Heart left ventricle (tissue), 16 donors: ENCODE results near the gene CSNK2A3. TPM values are rescaled to one million over a fixed set of nuclear protein-coding genes. Genes with fewer than 3 reads are reported as not detected.

Source experiments
- ATAC-seq, 4 donors: fragments of 200-7000 bp; cut with Tn5 transposase; one replicate each; pipeline ENCODE4 v1.9.1; 2020 to 2022; ENCODE audit warnings: moderate library complexity in 4 of 4, mild to moderate bottlenecking in 3 of 4, moderate number of reproducible peaks in 1 of 4
- DNase-seq, 5 donors: peaks; one replicate each; pipeline ENCODE4 v3.0.0-alpha.2; 2020
- H3K27ac ChIP-seq, 12 donors: fragments of 200-600 bp; sonication (generic) in 4 of 12; one replicate each; pipeline versions ENCODE4 v1.5.0 to v1.8.0; 2016 to 2022; ENCODE audit warnings: mild to moderate bottlenecking in 2 of 12
- H3K27me3 ChIP-seq, 9 donors: fragments of 200-600 bp; sonication (generic) in 2 of 9; one replicate each; pipeline versions ENCODE4 v1.5.1 to v1.8.0; 2016 to 2022; ENCODE audit warnings: mild to moderate bottlenecking in 3 of 9
- H3K36me3 ChIP-seq, 9 donors: fragments of 200-600 bp; sonication (generic) in 2 of 9; one replicate each; pipeline versions ENCODE4 v1.5.0 to v1.8.0; 2018 to 2022; ENCODE audit warnings: mild to moderate bottlenecking in 2 of 9
- H3K4me1 ChIP-seq, 12 donors: fragments of 200-600 bp; sonication (generic) in 4 of 12; one replicate each; pipeline versions ENCODE4 v1.5.0 to v1.8.0; 2016 to 2022; ENCODE audit warnings: mild to moderate bottlenecking in 3 of 12
- H3K4me3 ChIP-seq, 12 donors: fragments of 200-600 bp; sonication (generic) in 4 of 12; one replicate each; pipeline versions ENCODE4 v1.5.0 to v1.8.0; 2017 to 2022; ENCODE audit warnings: mild to moderate bottlenecking in 9 of 12, moderate library complexity in 4 of 12
- H3K9me3 ChIP-seq, 12 donors: fragments of 200-600 bp; sonication (generic) in 4 of 12; one replicate each; pipeline versions ENCODE4 v1.5.0 to v1.8.0; 2016 to 2022; ENCODE audit warnings: mild to moderate bottlenecking in 1 of 12
- CTCF ChIP-seq, 12 donors: fragments of 200-600 bp; sonication (generic) in 4 of 12; IDR thresholded peaks; one replicate each; pipeline versions ENCODE4 v1.5.0 to v1.8.0; 2018 to 2022; ENCODE audit warnings: antibody characterized with exemption in 12 of 12, mild to moderate bottlenecking in 5 of 12
- POLR2A ChIP-seq, 2 donors: fragments of 450-650 bp; IDR thresholded peaks; one replicate each; pipeline ENCODE4 v1.6.1; 2017; ENCODE audit warnings: antibody characterized with exemption in 2 of 2, mild to moderate bottlenecking in 2 of 2, moderate library complexity in 2 of 2
- WGBS, 4 donors: extraction: QIAGEN DNeasy Blood & Tissue Kit in 2 of 4; methylation state at CpG; one replicate each; pipeline versions ENCODE4 v1.1.5 to v1.1.7; 2013 to 2018; 5-methylcytosine and 5-hydroxymethylcytosine counted together
- intact Hi-C, 10 donors: fragments of 100-400 bp; cut with DNase I; formaldehyde crosslinking; loops; one replicate each; pipeline versions ENCODE4 v1.11.1 to v1.14.2; 2022
- polyA plus RNA-seq, 2 donors: library from polyadenylated mRNA; stranded (reverse); fragments of 200-250 nt; gene quantifications; one replicate each; pipeline ENCODE4 v1.2.3, GENCODE V29; 2013
- total RNA-seq, 9 donors: library from RNA; depleted of rRNA in 2 of 9; stranded (reverse); fragments of >200 nt in 2 of 9; fragmentation: NEBNext Ultra II Directional in 3 of 9; extraction: Animal tissue kit (Norgen Biotek cat#: 25700) in 3 of 9; gene quantifications; one replicate each; pipeline versions ENCODE4 v1.1.0 to v1.2.4, GENCODE V29; 2016 to 2023
- donor health status: ischemic (EF 13 %, LVEDD 7.1; RV severe dilation, severe dysfunction).
- donor health status: healthy with polysubstance abuse.
- donor health status: DM: no; HTN: yes; CAD: no.
- donor health status: DM: no; HTN: no; CAD: no.
- donor health status: ischemic (EF 25% LVEDD 6.9; RV normal size, moderate dysfunction).
- donor health status: ischemic (EF 25% LVEDD 5.7; RV mildly dilated, moderate dysfunction).
- donor health status: healthy.
- donor health status: DM: yes; HTN: yes; CAD: no.
- donor health status: ischemic (EF 35%, LVEDD 5.7; RV mildly dilated, moderate dysfunction).
- donor health status: nonischemic (EF 11% LVEDD 7.7; RV severe dilation, severe dysfunction).
- donor health status: DM: yes; HTN: yes; CAD: no.
- donor health status: PGD.
- donor health status: ischemic (EF 29% LVEDD 5.4; RV normal size, mild dysfunction).
- donor health status: nonischemic (EF 23%, LVEDD 6.1; RV moderate dilation, normal function).

Gene CSNK2A3
- total and polyA plus RNA-seq, 11 donors, result 0.34 to 2.1 (median 1.3) TPM

- H3K9me3 ChIP-seq, result no peaks in the 10 kb centered on the region
- intact Hi-C loops, result no loop called here
- DNase-seq, result no peak
- no peak for ATAC-seq
- H3K4me3 ChIP-seq, result no peak overlapping the region
- H3K4me1 ChIP-seq, result no peaks in the 10 kb centered on the region
- no peak for TF ChIP-seq CTCF (IDR thresholded peaks at IDR 0.05)
- no peak overlapping the region for H3K27ac ChIP-seq
- H3K27me3 ChIP-seq, result no peaks in the 10 kb centered on the region
- WGBS, 4 donors, result 95 to 99% (median 97%) methylated on average over 2 of the region's 2 CpGs
- peaks cover 0 to 31% (median 9%) of the 10 kb centered on the region in 9 donors for H3K36me3 ChIP-seq
Measured at GRCh38 chr11:11380340-11380739, 27.3 kb upstream of the CSNK2A3 start.

GRCh38 chr11:11379661-11380060 is 26.6 kb upstream of the CSNK2A3 start:
- Histone ChIP-seq H3K4me3 (no peak overlapping the region), H3K4me1 (no peaks in the 10 kb centered on the region), H3K27me3 (no peaks in the 10 kb centered on the region), H3K27ac (no peak overlapping the region), H3K9me3 (no peaks in the 10 kb centered on the region), H3K36me3 (peaks cover 0 to 38% (median 9%) of the 10 kb centered on the region in 9 donors)
- intact Hi-C loops, result no loop called here
- no peak for TF ChIP-seq CTCF (IDR thresholded peaks at IDR 0.05)
- TF ChIP-seq POLR2A (IDR thresholded peaks at IDR 0.05), result no peak
- 92 to 100% (median 93%) methylated on average over 3 of the region's 3 CpGs for WGBS, 4 donors
- ATAC-seq (no peak), DNase-seq (no peak)

GRCh38 chr11:11378184-11378940 is 25.3 kb upstream of the CSNK2A3 start:
- Histone ChIP-seq H3K36me3 (peaks cover 0 to 48% (median 9%) of the 10 kb centered on the region in 9 donors), H3K4me3 (no peak overlapping the region), H3K4me1 (no peaks in the 10 kb centered on the region), H3K27ac (no peak overlapping the region), H3K27me3 (no peaks in the 10 kb centered on the region), H3K9me3 (no peaks in the 10 kb centered on the region)
- TF ChIP-seq POLR2A (IDR thresholded peaks at IDR 0.05) (no peak), CTCF (IDR thresholded peaks at IDR 0.05) (no peak)
- 91 to 97% (median 92%) methylated on average over 6 to 8 of the region's 8 CpGs for WGBS, 4 donors
- no peak for DNase-seq
- peak in 1 of 4 donors; percentile 14 for ATAC-seq
- intact Hi-C loops, result no loop called here

- peaks cover 0 to 82% (median 21%) of the 10 kb centered on the region in 9 donors for H3K36me3 ChIP-seq
- 91 to 96% (median 95%) methylated on average over 7 of the region's 7 CpGs for WGBS, 4 donors
- ATAC-seq, result no peak
- no peaks in the 10 kb centered on the region for H3K9me3 ChIP-seq
- intact Hi-C loops, result no loop called here
- H3K4me1 ChIP-seq, result peaks cover 0 to 15% (median 0%) of the 10 kb centered on the region in 12 donors
- H3K4me3 ChIP-seq, result no peak overlapping the region
- no peak for DNase-seq
- H3K27ac ChIP-seq, result no peak overlapping the region
- TF ChIP-seq CTCF (IDR thresholded peaks at IDR 0.05) (no peak), POLR2A (IDR thresholded peaks at IDR 0.05) (no peak)
- H3K27me3 ChIP-seq, result no peaks in the 10 kb centered on the region
Measured at GRCh38 chr11:11374358-11375148, 21.5 kb upstream of the CSNK2A3 start.
